GM18505 (cell line): ENCODE measurements around the gene LITAFD.

Source experiments
- ATAC-seq: cut with Tn5 transposase; IDR thresholded peaks from one replicate; pipeline ENCODE4 v1.9.1; 2021; ENCODE audit not compliant: unreplicated experiment
- POLR2A ChIP-seq: IDR thresholded peaks from 4 replicates; pipeline ENCODE4 v1.6.1; 2011; ENCODE audit warnings: borderline replicate concordance; ENCODE audit not compliant: insufficient read depth, insufficient read length; ENCODE audit errors: extremely low read depth

Gene LITAFD

DNA sequence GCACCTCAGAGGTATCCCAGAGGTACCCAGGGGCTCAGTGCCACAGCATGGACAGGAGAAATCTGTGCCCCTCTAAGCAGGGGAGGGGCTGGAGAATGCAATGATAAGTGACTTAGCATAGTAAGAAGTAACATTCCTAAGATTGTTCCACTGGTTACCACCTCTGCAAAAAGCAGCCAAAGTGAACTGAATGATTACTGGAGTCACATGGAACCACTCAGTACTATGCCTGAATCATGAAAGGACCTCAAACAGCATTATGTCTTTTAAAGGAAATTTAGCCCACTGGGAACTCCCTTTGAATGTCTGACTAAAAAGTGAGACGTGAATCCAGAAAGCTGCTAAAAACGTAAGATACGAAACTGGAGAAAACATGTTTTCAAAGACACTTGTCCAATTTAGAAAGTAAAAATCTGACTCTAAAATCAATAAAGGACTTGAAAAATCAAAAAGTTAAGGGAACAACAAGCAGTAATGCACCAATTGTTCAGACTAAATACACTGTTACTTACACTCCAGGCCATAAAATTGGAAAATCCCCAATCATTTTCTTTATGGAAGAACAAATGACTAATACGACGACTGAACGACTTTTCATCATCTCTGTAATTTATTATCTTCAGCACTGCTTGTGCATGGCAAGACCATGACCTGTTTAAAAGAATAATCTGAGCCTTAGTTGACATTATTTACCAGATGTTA, 38.6 kb downstream of the LITAFD start:
- ATAC-seq: no peak
- no peak for TF ChIP-seq POLR2A

DNA sequence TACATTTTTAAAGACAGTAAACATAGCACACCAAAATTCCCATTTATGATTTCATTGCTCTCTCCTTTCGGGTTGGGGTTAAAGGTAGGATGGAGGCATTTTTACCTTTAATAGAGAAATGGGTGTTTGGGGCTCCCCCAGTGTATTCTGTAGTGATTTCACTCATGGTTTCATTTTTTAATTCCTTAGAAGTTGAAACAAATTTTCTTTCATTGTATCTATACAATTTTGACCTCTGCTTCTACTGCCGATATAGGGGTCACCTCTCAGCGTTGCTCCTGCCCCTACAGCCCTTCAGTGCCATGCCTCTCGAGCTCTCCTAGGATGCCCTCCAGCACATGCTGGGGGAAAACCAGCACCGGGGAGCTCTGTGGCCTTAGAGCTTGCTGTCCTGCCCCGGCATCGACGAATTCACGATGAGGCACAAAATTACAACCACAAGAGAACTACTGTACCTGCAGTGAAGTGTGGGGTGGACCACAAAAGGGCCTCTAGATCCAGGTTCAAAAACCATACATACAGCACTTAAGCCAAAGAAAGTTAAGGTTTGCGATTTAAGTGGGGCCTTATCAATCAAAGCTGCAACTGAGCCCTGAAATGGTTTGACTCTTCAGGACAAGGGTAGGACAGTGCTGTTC, 39.3 kb downstream of the LITAFD start:
- TF ChIP-seq POLR2A: no peak
- ATAC-seq: no peak

DNA sequence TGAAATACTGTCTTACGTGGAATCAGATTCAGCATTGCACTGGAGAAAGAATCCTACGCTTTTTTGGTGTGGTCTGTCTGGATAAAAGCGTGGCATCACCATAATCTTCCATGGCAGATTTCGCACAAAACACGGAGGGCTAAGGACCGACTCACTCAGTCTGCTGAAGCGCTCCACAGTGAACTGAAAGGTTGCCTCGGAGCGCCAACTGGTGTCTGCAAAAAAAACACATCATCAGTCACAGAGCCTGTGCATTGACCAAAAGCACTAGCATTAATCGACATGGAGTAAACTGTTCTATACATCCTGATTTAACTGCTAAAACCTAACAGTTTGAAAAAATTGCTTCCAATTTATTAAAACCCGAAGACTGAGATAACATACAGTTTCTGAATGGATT, 41.0 kb downstream of the LITAFD start:
- TF ChIP-seq POLR2A: no peak
- ATAC-seq: no peak

DNA sequence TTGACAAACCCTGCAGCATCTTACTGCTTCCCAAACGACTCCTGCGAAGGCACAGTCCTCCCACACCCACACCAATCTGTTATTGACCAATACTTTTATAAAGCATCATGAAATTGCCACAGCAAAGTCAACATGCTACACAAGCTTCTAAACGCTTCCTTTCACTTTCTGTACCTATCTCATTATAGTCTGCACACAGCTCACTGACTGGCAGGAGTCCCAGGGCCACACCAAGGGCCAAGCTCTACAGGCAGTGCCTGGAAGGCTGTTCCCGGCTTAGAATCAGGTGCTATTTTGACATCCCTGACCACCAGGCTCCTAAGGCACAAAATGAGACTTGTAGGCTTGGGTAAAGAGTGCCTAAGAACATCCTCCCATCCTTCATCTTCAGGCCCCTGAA, 42.1 kb downstream of the LITAFD start:
- no peak for ATAC-seq
- TF ChIP-seq POLR2A: no peak

DNA sequence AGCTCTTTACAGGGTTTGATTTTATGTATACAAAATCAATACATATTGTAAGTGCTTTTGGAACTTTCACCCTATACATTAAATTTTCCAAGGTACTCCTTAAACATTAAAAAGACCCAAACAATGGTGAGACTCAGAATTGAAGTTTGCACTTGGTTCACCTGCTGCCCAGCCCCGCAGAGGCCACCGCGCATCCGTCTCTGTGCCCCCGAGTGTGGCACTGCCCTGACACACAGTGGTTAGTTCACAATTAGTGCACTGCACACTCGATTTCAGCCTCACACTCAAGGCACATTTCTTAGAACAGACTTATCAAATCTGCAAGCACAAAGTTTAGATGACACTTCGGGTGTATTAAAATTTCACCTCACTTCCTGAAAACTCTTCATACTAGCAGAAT, 43.3 kb downstream of the LITAFD start:
- TF ChIP-seq POLR2A: no peak
- no peak for ATAC-seq

DNA sequence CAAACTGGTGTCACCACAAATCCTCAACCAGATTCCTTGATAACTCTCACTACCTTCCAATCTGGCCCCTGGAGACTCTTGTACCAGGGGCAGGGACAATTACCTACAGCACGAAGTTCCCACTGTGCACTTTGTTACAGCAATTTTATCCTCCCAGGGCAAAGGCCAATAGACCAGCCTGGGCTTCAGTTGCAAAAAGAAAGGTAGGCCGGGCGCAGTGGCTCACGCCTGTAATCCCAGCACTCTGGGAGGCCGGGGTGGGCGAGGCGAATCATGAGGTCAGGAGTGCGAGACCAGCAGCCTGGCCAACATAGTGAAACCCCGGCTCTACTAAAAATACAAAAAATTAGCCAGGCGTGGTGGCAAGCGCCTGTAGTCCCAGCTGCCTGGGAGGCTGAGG, 44.7 kb downstream of the LITAFD start:
- TF ChIP-seq POLR2A: no peak
- ATAC-seq: no peak

DNA sequence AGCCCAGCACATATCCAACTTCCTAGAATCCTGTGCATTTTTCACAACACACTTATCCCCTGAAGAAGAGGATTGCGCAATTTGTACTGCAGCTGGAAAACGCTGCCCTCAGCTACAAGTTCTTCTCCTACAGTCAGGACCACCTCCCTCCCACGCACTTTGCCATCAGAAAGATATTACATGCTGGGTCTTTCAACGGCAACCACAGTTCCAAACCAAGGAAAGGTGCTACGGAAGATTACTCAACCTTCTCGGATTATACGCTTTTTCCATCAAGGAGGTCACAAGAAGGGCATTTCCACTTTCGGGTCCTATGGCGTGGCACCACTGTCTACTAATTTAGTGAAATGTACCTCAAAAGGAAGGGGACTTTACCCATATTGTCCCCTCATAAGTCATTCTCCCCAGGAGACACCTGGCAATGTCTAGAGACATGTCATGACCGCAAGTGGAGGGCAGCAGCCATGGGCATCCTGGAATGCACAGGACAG, 46.4 kb downstream of the LITAFD start:
- TF ChIP-seq POLR2A: no peak
- no peak for ATAC-seq

DNA sequence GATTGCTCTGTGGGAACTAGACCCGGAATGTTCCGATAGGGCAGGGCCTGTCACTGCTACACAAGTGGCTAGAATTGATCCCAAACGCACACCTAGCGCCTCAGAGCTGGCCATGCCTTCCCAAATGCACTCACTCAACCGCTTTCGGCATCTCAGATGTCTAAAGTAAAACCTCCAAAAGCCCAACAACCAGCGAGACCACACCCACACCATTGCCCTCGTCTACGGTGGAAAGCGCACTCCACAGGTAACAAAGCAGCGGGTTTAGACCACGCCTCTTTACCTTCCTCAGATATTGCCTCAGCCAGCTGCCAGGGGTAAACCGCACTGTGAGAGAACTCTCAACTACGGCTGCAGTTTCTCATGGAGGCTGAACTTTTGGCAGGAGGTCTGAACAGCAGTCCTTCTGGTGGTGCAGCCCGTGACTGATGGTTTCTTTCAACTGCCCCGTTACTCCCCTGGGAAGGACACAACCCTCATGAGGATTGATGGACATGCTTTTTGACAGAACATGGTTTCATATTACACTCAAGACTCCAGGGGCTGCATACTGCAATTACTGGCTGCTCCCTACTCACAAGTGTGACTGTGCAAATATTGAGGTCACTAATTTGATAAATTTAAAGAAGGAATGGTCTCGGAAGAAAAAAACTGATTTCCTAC, 47.1 kb downstream of the LITAFD start:
- no peak for ATAC-seq
- TF ChIP-seq POLR2A: no peak

DNA sequence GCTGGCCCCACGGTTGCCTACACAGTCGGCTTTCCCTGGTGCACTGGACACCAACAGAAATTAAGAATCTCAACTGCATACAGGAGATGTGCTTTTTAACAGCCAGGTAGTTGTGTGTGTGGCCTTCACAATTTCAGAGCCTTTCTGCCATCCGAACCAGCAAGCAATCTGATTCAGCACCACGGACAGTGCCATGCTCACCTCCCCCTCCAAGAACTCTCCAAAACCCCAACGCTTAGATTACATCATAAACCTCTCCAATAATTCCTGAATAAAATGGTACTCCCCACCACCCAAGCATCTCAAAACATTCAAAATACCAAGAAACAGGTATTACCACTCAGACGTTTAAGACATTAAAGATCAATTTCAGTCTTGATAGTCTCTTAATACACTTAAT, 49.7 kb downstream of the LITAFD start:
- TF ChIP-seq POLR2A: no peak
- no peak for ATAC-seq

DNA sequence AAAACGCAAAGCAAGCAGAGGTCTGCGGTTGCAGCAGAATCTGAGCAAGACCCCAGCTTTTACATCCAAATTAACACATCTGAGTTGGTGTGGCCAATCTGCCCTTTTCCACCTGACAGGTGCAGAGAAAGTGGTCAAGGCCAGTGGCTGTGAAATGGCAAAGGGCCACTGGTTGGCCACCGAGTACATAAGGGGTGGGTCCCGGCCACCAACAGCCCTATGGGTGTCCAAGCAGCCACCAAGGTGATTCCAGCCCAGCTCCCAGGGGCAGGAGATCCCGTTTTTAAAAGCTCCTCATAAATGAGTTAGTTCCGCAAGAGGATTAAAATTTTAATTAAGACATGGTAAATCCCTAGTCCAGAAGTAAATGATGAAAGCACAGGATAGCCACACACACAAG, 52.5 kb downstream of the LITAFD start:
- no peak for ATAC-seq
- TF ChIP-seq POLR2A: no peak
